ENCODE measurements around the gene KRTAP7-1. TPM values are rescaled to one million over a fixed set of nuclear protein-coding genes. Genes with fewer than 3 reads are reported as not detected.
A peak's percentile ranks its signal among the peaks of the same experiment; 100 is the strongest.

KRTAP7-1 gene
- total and polyA plus RNA-seq, 2 of the 8 experiments (the other 6 are each of a cell fraction or from before 2014, with no cell fraction given), result not detected

DNA sequence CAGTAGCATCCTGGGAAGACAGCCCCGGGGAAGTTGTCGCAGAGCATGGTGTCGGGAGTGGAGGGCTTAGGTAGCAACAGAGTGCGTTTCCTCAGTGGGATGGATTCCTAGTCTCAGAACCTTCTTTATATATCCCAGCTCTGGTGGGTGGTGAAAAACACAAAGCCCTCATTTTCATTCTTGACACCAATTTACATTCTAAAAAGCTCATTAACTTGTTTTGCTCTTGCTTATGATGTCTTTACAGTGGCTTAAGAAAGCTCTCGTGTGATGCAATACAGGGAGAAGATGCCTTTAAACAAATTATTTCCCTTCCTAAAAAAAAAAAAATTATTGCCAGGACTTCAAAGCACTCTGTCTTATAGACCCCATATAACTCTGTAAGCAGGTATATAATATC lies 16.4 kb downstream of the KRTAP7-1 start, which contains the start of gene KRTAP8-1:
KRTAP8-1 (minus strand) TSS at position 101 of the 400 bp plus-strand sequence; CDS start at position 47, 54 bp downstream.
- no peak within 1 kb of the TSS for H2BK5ac ChIP-seq (ENCODE audit: low read depth, low read length)
- H2BK120ac ChIP-seq (replicated peaks; ENCODE audit: low read depth, low read length), result no peak within 1 kb of the TSS
- no peak within 1 kb of the TSS for H4K8ac ChIP-seq (ENCODE audit: extremely low read depth, insufficient read depth, low read length)
- H3K4me1 ChIP-seq (replicated peaks in 1 of 4; ENCODE audit: control insufficient read depth in 3 of 4, insufficient read depth in 4 of 4, low read length in 3 of 4), result peaks cover 0 to 4% (median 0%) of the 10 kb centered on the region in 4 experiments; a peak in 1 of 7 replicates
- H3K23me2 ChIP-seq (ENCODE audit: low read depth, low read length), result no peaks in the 10 kb centered on the region
- DNase-seq (ENCODE audit: low read depth in 1 of 2, low spot score in 2 of 2) (no peak), FAIRE-seq (no peak)
- no peaks in the 10 kb centered on the region for H3K27me3 ChIP-seq (replicated peaks in 1 of 4; ENCODE audit: control insufficient read depth in 3 of 4, extremely low read depth in 1 of 4, insufficient read depth in 3 of 4, low read length in 3 of 4)
- H3K23ac ChIP-seq (ENCODE audit: insufficient read length), result no peak within 1 kb of the TSS
- no peaks in the 10 kb centered on the region for H3K79me2 ChIP-seq (ENCODE audit: control insufficient read depth in 1 of 2, insufficient read depth in 2 of 2, low read length in 2 of 2)
- no peak within 1 kb of the TSS for H3K9ac ChIP-seq (replicated peaks in 1 of 4; ENCODE audit: extremely low read depth in 1 of 4, low read depth in 3 of 4, low read length in 3 of 4)
- no peaks in the 10 kb centered on the region for H3K79me1 ChIP-seq (ENCODE audit: low read depth, low read length)
- H3K4me2 ChIP-seq (ENCODE audit: insufficient read depth in 1 of 2, low read depth in 2 of 2, low read length in 2 of 2), result no peak within 1 kb of the TSS
- H3K18ac ChIP-seq (ENCODE audit: extremely low read depth, low read length), result no peak within 1 kb of the TSS
- H2AFZ ChIP-seq (ENCODE audit: low read length), result peak within 1 kb of the TSS; percentile 36; the same call in 1 of the 2 replicates
- no peak within 1 kb of the TSS for H4K5ac ChIP-seq (ENCODE audit: insufficient read length, low read depth, low read length)
- H4K20me1 ChIP-seq (replicated peaks in 1 of 2; ENCODE audit: control insufficient read depth in 1 of 2, insufficient read depth in 2 of 2, low read length in 2 of 2), result no peaks in the 10 kb centered on the region
- H3K27ac ChIP-seq (ENCODE audit: low read depth, low read length), result no peak within 1 kb of the TSS
- H2BK15ac ChIP-seq (ENCODE audit: low read length), result no peak within 1 kb of the TSS
- no peak within 1 kb of the TSS for H3K56ac ChIP-seq (replicated peaks; ENCODE audit: insufficient read length, low read depth, low read length)
- H3K14ac ChIP-seq (ENCODE audit: insufficient read length), result no peak within 1 kb of the TSS
- TF ChIP-seq CEBPB (IDR thresholded peaks at IDR 0.05; ENCODE audit: low read depth, low read length) (no peak), JUND (IDR thresholded peaks at IDR 0.05; ENCODE audit: low read length) (no peak), CBX5 (IDR thresholded peaks at IDR 0.05; ENCODE audit: low read depth, low read length) (no peak), TAF7 (optimal IDR thresholded peaks at IDR 0.05; ENCODE audit: borderline replicate concordance, low read depth, low read length) (no peak), SIX5 (IDR thresholded peaks at IDR 0.05; ENCODE audit: low read depth, low read length) (no peak), ZNF274 (IDR thresholded peaks at IDR 0.05; ENCODE audit: borderline replicate concordance, extremely low read depth, low read length) (no peak), KDM1A (IDR thresholded peaks at IDR 0.05; ENCODE audit: borderline replicate concordance, low read length) (no peak), SIN3A (conservative IDR thresholded peaks at IDR 0.05 in 1 of 2, IDR thresholded peaks at IDR 0.05 in 1 of 2; ENCODE audit: low read depth in 1 of 2, low read length in 2 of 2) (no peak), CREB1 (IDR thresholded peaks at IDR 0.05) (no peak), TAF1 (IDR thresholded peaks at IDR 0.05; ENCODE audit: low read depth, low read length) (no peak), SP2 (IDR thresholded peaks at IDR 0.05; ENCODE audit: low read length) (no peak)
- 91% methylated on average over 5 of the region's 5 CpGs; no CpG with 5 or more reads in 1 of the 2 experiments for WGBS, 2 experiments (ENCODE audit: extremely low coverage in 1 of 2, insufficient coverage in 1 of 2, insufficient read length in 1 of 2, insufficient replicate concordance in 2 of 2, low coverage in 1 of 2, low lambda C conversion rate in 2 of 2, missing lambda C conversion rate in 1 of 2)
- H3K9me3 ChIP-seq (ENCODE audit: insufficient read depth in 2 of 2, low read depth in 1 of 2, low read length in 1 of 2), result no peaks in the 10 kb centered on the region
- H3K36me3 ChIP-seq (ENCODE audit: control insufficient read depth in 2 of 4, insufficient read depth in 4 of 4, low read length in 3 of 4), result no peaks in the 10 kb centered on the region
- no peak within 1 kb of the TSS for H3K4ac ChIP-seq (replicated peaks; ENCODE audit: insufficient read length, low read depth, low read length)
- no peak within 1 kb of the TSS for H2AK5ac ChIP-seq (ENCODE audit: low read depth, low read length)
- H3K4me3 ChIP-seq (ENCODE audit: extremely low read depth in 1 of 4, insufficient read depth in 2 of 4, low read depth in 3 of 4, low read length in 4 of 4), result no peak within 1 kb of the TSS
- ChIA-PET POLR2A (ENCODE audit: partially characterized antibody) (no interaction called here), CTCF (ENCODE audit: partially characterized antibody) (no interaction called here)
- H4K91ac ChIP-seq (replicated peaks; ENCODE audit: insufficient read length, low read length), result no peak within 1 kb of the TSS
- no peak within 1 kb of the TSS for H2BK12ac ChIP-seq (ENCODE audit: low read depth, low read length)
- no peak within 1 kb of the TSS for H2BK20ac ChIP-seq (ENCODE audit: low read length)
